Thyroid gland (tissue), 4 donors: Measurements from ENCODE around the gene RBMS1. TPM values are rescaled to one million over a fixed set of nuclear protein-coding genes. Genes with fewer than 3 reads are reported as not detected.
A peak's percentile ranks its signal among the peaks of the same experiment; 100 is the strongest.

ENCODE experiments used
- DNase-seq, 2 donors: peaks; one replicate each; pipeline ENCODE4 v3.0.0-alpha.2; 2019
- H3K27ac ChIP-seq, 3 donors: fragments of 200-600 bp; sonication (generic); 1 replicate in 2 of 3; 2 replicates in 1 of 3; pipeline ENCODE4 v1.5.1; 2016 to 2019; ENCODE audit warnings: mild to moderate bottlenecking in 1 of 3, moderate library complexity in 1 of 3
- H3K27me3 ChIP-seq: fragments of 200-600 bp; sonication (generic); one replicate; pipeline ENCODE4 v1.5.1; 2019
- H3K36me3 ChIP-seq, 2 donors: fragments of 200-600 bp; sonication (generic); one replicate each; pipeline ENCODE4 v1.5.1; 2016 to 2019
- H3K4me1 ChIP-seq, 2 donors: fragments of 200-600 bp; sonication (generic); one replicate each; pipeline ENCODE4 v1.5.1; 2017 to 2019
- H3K4me3 ChIP-seq, 3 donors: fragments of 200-600 bp; sonication (generic); replicated peaks in 1 of 3; 1 replicate in 2 of 3; 2 replicates in 1 of 3; pipeline ENCODE4 v1.5.1; 2016; ENCODE audit warnings: mild to moderate bottlenecking in 1 of 3
- H3K9me3 ChIP-seq: fragments of 200-600 bp; sonication (generic); one replicate; pipeline ENCODE4 v1.5.1; 2017
- POLR2A ChIP-seq, 2 donors: fragments of 450-650 bp; IDR thresholded peaks; one replicate each; pipeline ENCODE4 v1.6.1; 2017; ENCODE audit warnings: antibody characterized with exemption in 2 of 2, mild to moderate bottlenecking in 2 of 2, moderate library complexity in 1 of 2
- WGBS, 2 donors: methylation state at CpG; one replicate each; pipeline ENCODE4 v1.1.5; 2017; 5-methylcytosine and 5-hydroxymethylcytosine counted together
- intact Hi-C: fragments of 100-400 bp; cut with DNase I; formaldehyde crosslinking; loops from one replicate; pipeline ENCODE4 v1.15.1; 2023
- total RNA-seq, 4 donors: library from RNA; depleted of rRNA; stranded (reverse); fragments of >200 nt; gene quantifications; one replicate each; pipeline ENCODE4 v1.2.3, GENCODE V29; 2016
- TF ChIP-seq, protein P1 (sequence below), 6 experiments: fragments of 200-600 bp in 3 of 6; fragments of 450-650 bp in 3 of 6; sonication (generic) in 3 of 6; IDR thresholded peaks; one replicate each; pipeline ENCODE4 v1.5.1; 2016 to 2019; ENCODE audit warnings: antibody characterized with exemption in 6 of 6, mild to moderate bottlenecking in 2 of 6, inconsistent platforms in 1 of 6, moderate library complexity in 1 of 6

The RBMS1 gene
- total RNA-seq, 4 donors from 2014 or later, result 50.9 to 80.1 (median 69.0) TPM

DNA sequence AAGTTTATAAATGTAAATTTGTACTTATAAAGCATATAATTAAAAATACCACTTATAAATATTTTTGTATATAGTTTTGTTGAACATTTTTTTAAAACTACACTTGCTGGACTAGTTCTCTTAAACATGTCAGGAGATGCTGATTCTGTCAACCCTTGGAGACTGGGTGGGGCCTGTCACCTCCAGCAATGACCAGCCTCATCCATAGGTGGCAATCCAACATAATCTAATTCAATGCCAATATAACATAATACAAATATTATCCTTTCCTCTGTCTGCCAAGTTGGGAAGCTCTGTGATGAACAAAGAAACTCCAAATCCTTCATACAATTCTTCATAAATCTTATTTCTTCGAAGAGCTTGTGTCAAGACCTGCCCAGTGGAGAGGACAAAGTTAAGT is 140.4 kb downstream of the RBMS1 start:
- Histone ChIP-seq H3K4me3 (no peak overlapping the region), H3K27ac (no peak overlapping the region)
- TF ChIP-seq, protein P1, sequence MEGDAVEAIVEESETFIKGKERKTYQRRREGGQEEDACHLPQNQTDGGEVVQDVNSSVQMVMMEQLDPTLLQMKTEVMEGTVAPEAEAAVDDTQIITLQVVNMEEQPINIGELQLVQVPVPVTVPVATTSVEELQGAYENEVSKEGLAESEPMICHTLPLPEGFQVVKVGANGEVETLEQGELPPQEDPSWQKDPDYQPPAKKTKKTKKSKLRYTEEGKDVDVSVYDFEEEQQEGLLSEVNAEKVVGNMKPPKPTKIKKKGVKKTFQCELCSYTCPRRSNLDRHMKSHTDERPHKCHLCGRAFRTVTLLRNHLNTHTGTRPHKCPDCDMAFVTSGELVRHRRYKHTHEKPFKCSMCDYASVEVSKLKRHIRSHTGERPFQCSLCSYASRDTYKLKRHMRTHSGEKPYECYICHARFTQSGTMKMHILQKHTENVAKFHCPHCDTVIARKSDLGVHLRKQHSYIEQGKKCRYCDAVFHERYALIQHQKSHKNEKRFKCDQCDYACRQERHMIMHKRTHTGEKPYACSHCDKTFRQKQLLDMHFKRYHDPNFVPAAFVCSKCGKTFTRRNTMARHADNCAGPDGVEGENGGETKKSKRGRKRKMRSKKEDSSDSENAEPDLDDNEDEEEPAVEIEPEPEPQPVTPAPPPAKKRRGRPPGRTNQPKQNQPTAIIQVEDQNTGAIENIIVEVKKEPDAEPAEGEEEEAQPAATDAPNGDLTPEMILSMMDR (IDR thresholded peaks at IDR 0.05), result peak in 1 of 6 experiments; percentile 4
- no peak for TF ChIP-seq POLR2A (IDR thresholded peaks at IDR 0.05)

DNA sequence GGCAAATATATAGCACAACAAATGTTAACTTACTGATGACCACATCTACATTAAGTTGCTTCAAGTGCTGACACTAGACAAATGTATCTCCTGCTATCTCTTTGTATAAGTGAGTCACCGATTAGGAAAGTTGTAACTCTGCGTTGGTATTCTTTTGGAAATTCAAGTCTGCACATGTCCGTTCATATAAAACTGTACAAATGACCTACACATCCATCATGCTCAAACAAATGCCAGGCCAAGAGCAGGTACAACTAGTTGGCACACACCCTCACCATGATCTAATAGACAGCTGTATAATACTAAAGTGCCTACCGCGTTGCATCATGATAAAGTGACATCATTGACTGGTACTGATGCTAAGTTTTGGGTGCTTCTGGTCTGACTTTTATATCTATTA is 141.1 kb downstream of the RBMS1 start:
- Histone ChIP-seq H3K9me3 (no peaks in the 10 kb centered on the region), H3K4me1 (peaks cover 11% of the 10 kb centered on the region in 2 donors), H3K27me3 (no peaks in the 10 kb centered on the region), H3K4me3 (no peak overlapping the region), H3K36me3 (no peaks in the 10 kb centered on the region), H3K27ac (no peak overlapping the region)
- WGBS, 2 donors, result 84 to 90% methylated on average over 5 of the region's 5 CpGs
- no peak for DNase-seq
- intact Hi-C loops, result no loop called here
- no peak for TF ChIP-seq POLR2A (IDR thresholded peaks at IDR 0.05)
- TF ChIP-seq, protein P1 (IDR thresholded peaks at IDR 0.05), result no peak

More for the DNA sequence above, 140.4 kb downstream of the RBMS1 start:
- H3K27me3 ChIP-seq, result no peaks in the 10 kb centered on the region
- 57% methylated on average over 1 of the region's 1 CpG for WGBS, 2 donors
- no peak for DNase-seq
- H3K9me3 ChIP-seq, result no peaks in the 10 kb centered on the region
- no peaks in the 10 kb centered on the region for H3K36me3 ChIP-seq
- H3K4me1 ChIP-seq, result peaks cover 11% of the 10 kb centered on the region in 2 donors
- intact Hi-C loops, result no loop called here

DNA sequence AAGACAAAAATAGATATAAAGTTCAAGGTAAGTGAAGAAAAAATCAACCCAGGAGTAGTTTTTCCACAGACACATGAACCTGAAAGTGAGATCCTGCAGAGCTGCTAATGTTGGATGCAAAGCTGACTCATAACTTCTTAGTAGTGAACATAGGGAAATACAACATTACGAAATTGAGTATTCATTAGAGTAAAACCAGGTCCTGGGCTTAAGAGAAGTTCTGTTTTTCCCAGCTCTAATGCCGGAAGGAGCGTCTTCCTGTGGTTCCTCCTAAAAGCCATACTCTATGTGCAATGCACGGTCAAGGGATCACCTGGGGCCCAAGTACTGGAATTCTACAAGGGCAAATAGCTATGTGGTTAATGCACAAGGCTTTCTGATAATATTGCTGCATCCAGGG is 141.7 kb downstream of the RBMS1 start:
- intact Hi-C loops, result no loop called here

DNA sequence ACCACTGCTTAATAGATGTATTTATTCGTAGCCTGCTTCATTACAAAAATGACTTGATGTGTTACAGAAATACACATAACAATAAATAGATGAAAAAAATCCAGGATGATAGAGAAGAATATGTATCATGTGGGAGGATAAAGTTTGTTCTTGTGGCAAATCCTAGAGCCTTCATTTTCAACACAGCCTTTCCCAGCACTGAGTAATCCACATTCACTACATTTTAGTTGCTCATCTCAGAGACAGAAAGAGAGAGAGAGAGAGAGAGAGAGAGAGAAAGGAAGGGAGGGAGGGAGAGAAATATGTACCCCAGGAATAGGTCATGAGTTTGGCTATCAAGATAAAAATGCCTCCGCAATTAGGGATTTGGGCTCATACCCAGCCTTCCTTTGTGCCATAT is 144.3 kb downstream of the RBMS1 start:
- intact Hi-C loops, result no loop called here
- TF ChIP-seq, protein P1 (IDR thresholded peaks at IDR 0.05), result no peak
- no peak for TF ChIP-seq POLR2A (IDR thresholded peaks at IDR 0.05)
- 93 to 95% methylated on average over 2 of the region's 2 CpGs for WGBS, 2 donors
- Histone ChIP-seq H3K36me3 (no peaks in the 10 kb centered on the region), H3K27ac (no peak overlapping the region), H3K9me3 (no peaks in the 10 kb centered on the region), H3K4me3 (no peak overlapping the region), H3K4me1 (peaks cover 11 to 15% of the 10 kb centered on the region in 2 donors), H3K27me3 (no peaks in the 10 kb centered on the region)
- no peak for DNase-seq

More for the DNA sequence above, 141.7 kb downstream of the RBMS1 start:
- no peak overlapping the region for H3K4me3 ChIP-seq
- peaks cover 11 to 13% of the 10 kb centered on the region in 2 donors for H3K4me1 ChIP-seq
- TF ChIP-seq POLR2A (IDR thresholded peaks at IDR 0.05), result no peak
- TF ChIP-seq, protein P1 (IDR thresholded peaks at IDR 0.05), result no peak
- H3K36me3 ChIP-seq, result no peaks in the 10 kb centered on the region
- H3K27me3 ChIP-seq, result no peaks in the 10 kb centered on the region
- 85 to 96% methylated on average over 4 of the region's 4 CpGs for WGBS, 2 donors
- H3K9me3 ChIP-seq, result no peaks in the 10 kb centered on the region
- H3K27ac ChIP-seq, result no peak overlapping the region
- no peak for DNase-seq

DNA sequence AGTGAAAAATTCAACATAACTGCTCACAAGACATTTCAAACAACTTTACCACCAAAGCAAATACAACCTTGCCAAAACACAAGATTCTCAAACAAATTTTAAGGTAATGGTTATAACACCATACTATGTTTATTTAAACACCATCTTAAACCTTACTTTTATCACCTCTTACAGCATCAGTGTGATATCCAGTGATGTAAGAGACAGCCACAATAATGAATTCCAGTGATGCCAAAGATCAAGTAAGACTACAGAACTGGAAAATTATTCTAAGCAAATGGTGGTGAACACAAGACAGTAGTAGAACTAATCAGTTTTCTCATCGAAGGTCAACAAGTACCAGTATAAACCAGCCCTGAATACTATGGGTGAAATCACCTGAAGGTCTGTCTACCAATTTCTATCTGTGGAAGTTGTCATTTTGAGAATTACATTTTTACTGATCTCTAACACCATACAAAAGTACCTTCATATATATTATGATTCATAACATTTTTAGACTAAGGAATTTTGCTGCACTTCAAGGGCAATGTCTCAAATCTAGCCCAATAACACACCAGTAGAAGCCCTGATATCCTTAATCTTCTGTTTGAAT is 146.2 kb downstream of the RBMS1 start:
- Histone ChIP-seq H3K36me3 (no peaks in the 10 kb centered on the region), H3K4me1 (peaks cover 11 to 15% of the 10 kb centered on the region in 2 donors), H3K4me3 (no peak overlapping the region), H3K27me3 (no peaks in the 10 kb centered on the region), H3K9me3 (no peaks in the 10 kb centered on the region), H3K27ac (no peak overlapping the region)
- DNase-seq, result no peak
- TF ChIP-seq POLR2A (IDR thresholded peaks at IDR 0.05), result no peak
- TF ChIP-seq, protein P1 (IDR thresholded peaks at IDR 0.05), result no peak
- intact Hi-C loops, result no loop called here
- 89 to 96% methylated on average over 1 of the region's 1 CpG for WGBS, 2 donors
